DMS79 treated with DMSO at 0.1 percent for 48 hours (cell line): ENCODE measurements around the gene KRTAP12-1.
"Not testable (repeated sequence)": the region's sequence is repeated elsewhere in the genome, so short reads cannot be mapped to it uniquely, and the experiment has no call there.

ENCODE experiments used
- DNase-seq: peaks from one replicate; lab custom pipeline; 2025; lab: John Stamatoyannopoulos, UW

KRTAP12-1 gene

DNA sequence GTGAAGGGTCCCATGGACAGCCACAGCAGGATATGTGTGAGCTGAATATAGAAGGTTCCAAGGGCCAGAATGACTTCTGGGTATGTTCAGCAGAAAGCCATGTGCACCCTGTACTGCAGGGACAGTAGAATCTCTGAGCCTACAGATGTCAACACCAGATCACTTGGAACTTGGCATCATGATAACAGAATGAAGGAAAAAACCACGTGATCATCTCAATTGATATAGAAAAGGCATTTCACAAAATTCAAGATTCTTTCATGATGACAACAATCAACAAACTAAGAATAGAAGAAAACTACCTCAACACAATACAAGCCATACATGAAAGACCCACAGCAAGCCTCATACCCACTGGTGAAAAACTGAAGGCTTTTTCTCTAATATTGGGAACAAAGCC lies 14.4 kb downstream of the KRTAP12-1 start:
- no peak for DNase-seq

DNA sequence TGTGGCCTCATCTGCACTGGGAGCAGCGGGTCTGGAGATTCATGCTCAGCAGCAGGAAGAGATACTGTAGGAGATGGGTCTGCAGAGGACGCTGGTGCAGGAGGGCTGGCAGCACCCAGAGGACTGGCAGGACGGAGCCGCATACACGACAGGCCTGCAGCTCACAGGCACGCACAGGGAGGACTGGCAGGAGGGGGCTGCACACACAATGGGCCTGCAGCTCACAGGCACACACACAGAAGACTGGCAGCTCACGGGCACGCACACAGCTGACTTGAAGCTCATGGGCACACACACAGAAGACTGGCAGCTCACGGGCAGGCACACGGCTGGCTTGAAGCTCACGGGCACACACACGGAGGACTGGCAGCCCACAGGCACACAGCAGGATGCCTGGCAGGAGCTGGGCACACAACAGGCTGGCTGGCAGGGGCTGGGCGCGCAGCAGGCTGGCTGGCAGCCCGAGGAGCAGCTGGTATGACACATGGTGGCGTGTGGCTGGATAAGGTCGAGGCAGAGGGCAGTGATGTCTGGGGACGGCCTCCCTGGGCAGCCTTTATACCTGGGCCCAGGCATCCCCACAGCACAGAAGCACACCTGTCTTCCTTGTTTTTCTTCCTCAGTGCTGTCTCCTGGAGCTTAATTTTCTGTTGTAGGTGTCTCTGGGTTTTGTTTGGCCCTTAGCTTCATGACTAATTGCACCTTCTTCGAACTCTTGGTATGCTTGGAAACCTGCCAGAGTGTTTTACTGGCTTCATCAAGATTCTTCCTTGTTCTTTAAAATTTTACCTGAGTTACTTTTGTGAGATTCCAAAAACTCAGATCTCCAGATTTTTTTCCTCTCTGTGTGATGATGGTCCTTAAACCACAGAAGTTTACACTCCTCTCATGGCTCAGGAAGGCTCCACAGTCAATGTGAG lies 15.3 kb downstream of the KRTAP12-1 start, which contains the start of gene KRTAP12-2:
TSS of gene KRTAP12-2 (minus strand) at position 527 of the 920 bp plus-strand sequence. CDS start at position 486, 41 bp downstream.
- peak; percentile 79 for DNase-seq

DNA sequence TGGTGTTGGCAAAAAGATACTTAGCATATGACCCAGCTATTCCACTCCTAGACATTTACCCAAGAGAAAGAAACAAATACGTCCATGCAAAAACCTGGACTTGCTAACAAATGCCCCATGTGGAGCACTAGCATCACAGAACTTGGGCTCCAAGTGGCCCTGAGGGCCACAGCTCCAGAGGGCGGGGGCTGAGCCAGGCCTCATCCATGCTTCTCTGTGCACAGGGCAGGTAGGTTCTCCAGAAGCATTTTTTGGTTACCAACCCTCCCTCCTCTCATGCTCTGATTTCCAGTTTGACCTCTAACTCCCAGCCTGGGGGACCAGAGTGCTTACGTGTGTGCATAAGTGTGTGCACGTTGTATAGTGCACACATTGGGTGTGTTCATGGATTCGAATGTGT lies 17.3 kb downstream of the KRTAP12-1 start:
- no peak for DNase-seq

DNA sequence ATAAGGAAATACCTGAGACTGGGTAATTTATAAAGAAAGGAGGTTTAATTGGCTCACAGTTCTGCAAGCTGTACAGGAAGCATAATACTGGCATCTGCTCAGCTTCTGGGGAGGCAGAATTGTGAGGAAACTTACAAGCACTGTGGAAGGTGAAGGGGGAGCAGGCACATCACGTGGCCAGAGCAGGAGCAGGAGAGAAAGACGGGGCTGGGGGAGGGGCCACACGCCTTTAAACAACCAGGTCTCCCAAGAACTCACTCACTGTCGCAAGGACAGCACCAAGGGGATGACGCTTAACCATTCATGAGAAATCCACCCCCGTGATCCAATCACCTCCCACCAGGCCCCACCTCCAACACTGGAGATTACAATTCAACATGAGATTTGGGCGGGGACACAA lies 20.4 kb downstream of the KRTAP12-1 start:
- DNase-seq, result not testable (repeated sequence)

DNA sequence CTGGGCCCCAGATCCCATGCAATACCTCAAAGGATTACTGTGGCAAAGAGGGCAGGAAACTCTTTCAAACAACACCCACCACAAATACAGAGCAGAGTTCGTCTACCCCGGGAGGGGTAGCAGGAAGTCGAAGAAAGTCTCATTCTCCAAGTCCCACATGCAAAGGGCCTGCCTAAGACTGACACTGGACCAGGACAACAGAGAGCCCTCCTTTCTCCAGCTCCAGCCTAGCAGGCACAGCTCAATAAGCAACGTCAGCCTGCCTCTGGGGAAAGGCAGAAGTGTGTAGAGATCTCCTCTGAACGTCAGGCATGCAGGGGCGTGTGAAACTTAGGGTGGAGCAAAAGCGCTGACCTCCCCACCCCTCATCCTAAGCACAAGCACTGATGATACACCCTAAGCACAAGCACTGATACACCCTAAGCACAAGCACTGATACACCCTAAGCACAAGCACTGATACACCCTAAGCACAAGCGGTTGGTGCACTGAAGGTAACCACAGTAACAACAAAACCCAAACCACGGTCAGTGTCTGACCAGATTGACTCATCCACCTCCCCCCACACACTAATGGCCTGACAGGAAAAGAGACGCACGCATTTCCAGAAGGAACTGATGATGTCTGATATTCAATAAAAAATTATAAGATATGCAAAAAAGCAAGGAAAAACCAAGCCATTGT lies 22.9 kb downstream of the KRTAP12-1 start:
- DNase-seq, result no peak

DNA sequence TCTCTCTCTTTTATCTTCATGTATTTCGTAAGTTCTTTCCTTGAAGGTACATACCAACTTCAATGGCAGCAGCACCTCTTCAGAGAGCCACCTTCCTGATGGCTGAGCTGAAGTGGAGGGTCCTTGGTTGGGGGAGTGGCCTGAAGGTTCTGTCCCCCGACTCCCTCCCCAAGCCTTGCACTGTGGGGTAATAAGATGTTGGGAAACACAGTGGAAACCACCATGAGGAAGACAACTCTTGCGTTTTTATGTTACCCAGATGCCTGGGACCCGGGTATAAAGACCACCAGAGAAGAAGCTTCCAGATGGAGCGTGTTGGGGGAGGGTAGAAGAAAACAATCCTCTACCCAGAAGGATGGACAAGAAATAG lies 23.4 kb downstream of the KRTAP12-1 start:
- no peak for DNase-seq

DNA sequence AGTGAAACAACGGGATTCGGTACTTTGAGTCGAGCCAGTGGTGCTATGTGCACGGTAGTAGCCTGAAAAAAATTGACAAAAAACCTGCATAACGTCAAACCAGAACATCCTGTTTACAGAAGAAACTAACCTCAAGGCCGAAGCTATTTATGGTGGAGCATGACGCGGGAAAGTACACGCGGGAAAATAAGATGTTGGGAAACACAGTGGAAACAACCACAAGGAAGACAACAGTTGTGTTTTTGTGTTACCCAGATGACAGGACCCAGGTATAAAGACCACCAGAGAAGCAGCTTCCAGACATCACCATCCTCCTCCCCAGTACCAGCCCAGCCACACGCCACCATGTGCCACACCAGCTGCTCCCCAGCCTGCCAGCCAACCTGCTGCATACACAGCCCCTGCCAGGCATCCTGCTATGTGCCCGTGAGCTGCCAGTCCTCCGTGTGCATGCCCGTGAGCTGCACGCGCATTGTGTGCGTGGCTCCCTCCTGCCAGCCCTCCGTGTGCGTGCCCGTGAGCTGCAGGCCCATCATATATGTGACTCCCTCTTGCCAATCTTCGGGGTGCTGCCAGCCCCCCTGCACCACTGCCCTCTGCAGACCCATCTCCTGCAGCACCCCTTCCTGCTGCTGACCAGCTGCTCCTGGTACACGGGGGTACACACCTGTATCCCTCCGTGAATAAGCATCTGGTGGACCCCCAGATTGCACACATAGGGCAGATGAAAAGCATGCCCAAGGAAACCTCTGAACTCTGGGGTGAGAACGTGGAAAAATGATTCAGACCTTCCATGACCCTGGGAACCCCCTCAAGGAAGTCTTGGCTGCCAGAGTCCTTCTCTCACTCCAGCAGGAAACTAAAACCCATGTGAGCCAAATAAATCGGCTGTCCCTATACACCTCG lies 24.1 kb downstream of the KRTAP12-1 start, which contains the start of gene KRTAP12-3:
TSS of gene KRTAP12-3 (plus strand) at position 298 of the 906 bp plus-strand sequence. CDS start at position 346, 48 bp downstream.
- DNase-seq, result no peak

DNA sequence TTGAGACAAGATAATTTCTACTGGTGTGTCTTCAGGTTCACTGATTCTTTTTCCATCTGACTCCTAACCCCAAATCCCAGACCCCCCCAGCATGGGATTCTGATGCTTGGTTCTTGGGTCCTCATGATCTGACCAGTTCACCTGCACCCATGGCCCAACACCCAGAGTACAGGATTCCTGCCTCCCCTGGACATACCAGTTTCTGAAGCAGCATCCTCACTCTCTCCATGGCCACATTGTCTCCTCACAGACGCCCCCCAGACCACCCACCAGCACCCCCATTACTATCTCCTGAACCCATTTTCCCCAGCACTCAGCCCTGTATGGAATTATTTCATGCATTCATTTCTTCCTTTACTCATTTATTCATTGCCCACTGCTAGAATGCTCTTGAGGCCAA lies 25.1 kb downstream of the KRTAP12-1 start:
- no peak for DNase-seq

DNA sequence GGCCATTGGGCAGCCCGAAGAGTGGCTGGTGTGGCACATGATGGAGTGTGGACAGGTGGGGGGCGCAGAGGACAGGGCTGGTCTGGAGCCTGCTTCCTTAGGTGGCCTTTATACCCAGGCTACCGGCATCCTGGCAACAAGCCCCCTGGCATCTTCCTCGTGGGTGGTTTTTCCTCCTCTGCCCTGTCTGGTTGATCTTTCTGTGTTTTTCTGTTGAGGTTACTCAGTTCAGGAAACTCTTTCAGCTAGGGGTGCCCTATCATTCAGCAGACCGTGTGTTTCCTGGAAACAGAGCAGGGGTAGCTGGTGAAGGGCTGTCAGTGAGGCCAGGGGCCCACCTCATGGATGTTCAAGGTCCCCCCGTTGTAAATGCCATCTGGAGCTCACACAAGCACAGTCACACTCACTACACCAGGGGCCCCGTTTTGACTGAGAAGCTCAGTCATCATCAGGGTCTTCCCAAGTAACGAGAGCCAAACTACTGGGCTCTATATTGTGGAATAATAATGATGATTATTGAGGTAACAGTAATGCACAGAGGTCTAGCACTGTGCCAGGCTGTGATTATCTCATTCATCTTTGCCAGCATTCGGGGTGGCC lies 27.3 kb downstream of the KRTAP12-1 start, which contains the start of gene KRTAP12-4:
TSS of gene KRTAP12-4 (minus strand) at position 84 of the 600 bp plus-strand sequence. CDS start at position 39, 45 bp downstream.
- DNase-seq, result no peak

DNA sequence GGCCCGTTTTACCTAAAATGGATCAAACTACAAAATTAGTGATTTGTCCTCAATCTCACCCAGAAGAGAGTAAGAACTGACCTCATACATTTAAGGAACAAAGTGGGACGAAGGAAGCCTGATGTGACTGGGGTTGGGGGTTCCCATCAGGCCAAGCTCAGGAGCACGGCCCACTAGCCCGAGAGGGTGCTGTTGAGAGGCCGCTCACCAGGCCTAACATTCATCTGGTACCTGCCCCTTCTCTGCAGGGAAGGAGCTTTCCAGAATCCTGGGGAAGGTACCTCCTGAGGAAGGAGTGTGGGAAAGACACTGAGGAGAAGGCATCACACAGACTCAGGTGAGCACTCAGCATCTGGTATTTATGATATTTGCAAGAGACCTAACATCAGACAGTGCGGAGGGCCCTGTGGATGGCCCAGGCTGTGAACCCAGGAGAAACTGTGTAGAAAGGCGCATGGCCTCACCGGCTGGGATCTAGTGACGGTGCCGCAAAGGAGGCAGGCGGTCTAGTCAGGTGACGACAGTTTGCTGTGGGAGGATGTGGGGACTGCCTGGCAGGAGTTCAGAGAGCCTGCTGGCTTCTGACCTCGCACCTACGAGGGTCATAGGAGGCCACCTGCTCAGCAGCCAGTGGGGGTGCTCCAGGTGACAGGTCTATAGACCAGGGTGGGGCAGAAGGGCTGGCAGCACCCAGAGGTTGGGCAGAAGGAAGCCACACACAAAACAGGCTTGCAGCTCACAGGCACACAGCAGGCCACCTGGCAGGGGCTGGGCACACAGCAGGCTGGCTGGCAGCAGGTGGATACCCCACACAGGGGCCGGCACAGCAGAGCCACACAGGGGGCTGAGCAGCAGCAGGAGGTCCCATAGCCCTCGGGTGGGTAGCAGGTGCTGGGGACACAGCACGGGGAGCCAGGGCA lies 28.0 kb downstream of the KRTAP12-1 start:
- peak; percentile 7 for DNase-seq

DNA sequence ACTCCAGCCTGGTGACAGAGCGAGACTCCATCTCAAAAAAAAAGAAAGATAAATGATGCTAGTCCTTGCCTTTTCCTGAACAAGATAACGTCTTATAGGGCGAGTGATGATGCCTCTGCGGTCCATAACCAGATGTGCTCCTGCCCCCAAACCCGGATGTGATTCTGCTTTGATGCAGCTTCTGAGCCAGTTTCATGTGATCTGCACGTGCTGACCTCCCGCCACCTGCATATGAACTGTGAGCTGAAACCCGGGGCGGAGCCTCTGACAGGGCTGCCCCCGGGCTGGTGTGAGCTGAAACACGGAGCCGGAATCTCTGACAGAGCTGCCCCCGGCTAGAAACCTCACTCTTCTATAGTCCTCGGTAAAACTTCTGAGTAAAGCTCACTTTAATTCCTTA lies 28.8 kb downstream of the KRTAP12-1 start:
- DNase-seq, result no peak

DNA sequence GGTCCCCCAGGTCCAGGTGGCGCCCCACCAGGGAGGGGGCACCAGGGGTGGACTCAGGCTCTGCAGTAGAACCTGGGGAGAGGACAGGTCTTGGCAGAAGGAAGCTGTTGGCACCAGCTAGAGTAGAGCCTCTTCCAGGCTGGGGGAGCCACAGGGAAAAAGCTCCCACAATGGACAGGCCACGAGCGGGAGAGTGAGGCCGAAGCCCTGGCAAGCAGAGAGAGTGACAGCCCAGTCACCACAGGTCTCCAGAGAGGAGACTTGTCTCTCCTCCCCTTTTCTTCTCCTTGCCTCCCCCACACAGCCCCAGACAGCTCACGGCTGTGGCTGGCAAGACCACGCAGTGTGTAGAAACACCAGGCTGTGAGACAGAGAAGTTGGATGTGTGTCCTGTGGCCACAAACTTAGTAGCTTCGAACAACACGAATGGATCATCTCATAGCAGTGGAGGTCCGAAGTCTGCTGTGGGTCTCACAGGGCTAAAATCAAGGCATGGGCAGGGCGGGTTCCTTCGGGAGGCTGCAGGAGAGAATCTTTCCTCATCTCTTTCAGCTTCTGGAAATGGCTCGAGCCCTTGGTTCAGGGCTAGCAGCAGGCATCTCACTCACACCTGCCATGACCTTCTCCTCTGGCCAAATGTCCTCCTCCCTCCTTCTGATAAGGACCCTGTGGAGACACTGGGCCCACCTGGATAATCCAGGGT lies 30.8 kb downstream of the KRTAP12-1 start:
- DNase-seq, result no peak

DNA sequence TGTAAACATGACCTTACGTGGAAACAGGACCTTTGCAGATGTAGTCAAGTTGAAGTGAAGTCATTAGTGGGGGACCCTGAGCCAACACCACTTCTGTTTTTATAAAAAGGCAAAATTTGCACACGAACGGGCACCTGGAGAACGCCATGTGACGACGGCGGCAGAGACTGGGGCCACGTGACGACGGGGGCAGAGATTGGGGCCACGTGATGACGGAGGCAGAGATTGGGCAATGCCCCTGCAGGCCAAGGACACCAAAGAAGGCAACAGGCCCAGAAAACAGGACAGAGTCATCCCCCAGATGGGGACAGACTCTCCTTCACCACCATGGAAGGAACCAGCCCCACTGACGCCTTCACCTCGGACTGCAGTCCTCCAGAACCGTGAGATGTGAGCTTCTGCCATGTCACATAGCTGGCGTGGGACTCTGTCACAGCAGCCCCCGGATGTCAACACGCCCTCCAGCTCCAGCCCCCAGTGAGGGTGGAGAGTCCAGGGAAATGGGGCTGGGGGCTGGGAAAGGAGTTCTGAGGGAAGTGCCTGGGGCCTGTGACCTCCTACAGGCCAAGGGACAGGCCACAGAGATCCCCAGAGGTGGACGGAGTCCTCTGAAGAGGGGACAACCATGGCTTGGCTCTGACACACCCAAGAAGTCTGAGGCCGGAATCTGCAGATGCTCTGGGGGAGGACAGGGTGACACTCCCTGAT lies 31.5 kb downstream of the KRTAP12-1 start:
- DNase-seq, result no peak

DNA sequence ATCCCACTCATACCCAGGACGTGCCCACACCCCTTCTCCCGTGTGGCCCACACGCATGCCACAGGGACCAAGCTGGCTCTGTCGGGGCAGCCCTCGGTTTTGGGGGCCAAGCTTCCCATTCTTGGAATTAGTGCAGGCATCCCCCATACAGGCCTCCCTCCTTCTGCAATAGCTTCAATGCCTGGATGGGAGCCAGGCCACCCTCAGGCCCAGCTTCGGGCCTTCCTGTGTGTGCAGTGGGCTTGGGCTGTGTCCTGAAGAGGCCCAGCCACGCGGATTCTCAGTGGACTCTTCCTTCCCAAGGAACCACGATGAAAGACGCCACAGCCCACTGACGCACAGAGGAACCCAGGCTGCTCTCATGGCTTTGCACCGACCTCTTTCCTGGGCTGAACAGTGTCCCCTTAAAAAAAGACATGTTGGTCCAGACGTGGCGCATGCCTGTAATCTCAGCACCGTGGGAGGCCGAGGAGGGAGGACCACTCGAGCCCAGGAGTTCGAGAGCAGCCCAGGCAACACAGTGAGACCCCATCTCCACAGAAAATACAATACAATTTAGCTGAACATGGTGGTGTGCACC lies 32.4 kb downstream of the KRTAP12-1 start:
- DNase-seq, result no peak

DNA sequence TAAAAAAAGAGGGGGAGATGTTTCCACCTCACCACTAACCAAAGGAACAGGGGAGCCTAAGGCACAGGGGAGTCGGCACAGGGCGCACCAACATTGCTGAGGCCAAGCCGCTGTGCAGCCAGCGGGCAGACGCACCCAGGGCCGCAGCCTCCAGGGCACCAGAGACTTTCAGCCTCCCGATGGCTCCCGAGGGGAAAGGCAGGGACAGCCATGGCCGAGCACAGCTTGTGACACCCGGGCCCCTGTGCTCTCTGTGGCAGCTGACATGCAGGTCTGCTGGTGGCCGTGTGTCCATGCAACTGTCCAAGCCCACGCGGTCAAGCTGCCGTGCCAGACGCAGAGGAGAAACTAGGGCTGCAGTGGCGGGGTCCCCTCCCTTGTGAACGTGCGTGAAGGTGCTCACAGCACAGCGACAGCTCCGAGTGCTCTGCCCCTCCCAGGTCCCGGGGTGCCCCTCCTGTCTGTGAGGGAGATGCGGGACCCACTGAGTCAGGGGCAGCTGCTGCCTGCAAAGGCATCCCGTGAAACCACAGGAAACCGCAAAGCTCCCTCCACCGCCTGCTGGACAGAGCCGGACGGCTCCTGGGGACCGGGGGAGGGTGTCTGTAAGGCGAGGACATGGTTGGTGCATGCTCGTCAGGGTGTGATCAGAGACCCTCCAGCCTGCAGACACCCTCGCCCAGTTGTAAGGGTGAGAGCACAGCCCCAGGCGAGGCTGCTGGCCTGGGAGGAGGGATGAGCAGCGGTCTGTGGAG lies 33.2 kb downstream of the KRTAP12-1 start:
- DNase-seq, result no peak

DNA sequence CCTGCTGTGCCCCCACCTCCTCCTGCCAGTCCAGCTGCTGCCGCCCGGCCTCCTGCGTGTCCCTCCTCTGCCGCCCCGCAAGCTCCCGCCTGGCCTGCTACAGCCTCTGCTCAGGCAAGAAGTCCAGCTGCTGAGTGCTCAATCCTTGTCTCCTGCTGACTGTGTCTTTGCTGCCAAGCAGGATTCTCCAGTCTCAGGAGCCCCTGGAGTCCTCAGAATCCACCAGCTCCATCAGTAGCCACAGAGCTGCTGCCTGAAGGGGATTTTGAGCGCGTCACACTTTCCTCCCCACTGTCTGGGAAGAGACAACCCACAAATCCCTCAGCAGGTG lies 34.8 kb downstream of the KRTAP12-1 start:
- DNase-seq, result peak; percentile 48

DNA sequence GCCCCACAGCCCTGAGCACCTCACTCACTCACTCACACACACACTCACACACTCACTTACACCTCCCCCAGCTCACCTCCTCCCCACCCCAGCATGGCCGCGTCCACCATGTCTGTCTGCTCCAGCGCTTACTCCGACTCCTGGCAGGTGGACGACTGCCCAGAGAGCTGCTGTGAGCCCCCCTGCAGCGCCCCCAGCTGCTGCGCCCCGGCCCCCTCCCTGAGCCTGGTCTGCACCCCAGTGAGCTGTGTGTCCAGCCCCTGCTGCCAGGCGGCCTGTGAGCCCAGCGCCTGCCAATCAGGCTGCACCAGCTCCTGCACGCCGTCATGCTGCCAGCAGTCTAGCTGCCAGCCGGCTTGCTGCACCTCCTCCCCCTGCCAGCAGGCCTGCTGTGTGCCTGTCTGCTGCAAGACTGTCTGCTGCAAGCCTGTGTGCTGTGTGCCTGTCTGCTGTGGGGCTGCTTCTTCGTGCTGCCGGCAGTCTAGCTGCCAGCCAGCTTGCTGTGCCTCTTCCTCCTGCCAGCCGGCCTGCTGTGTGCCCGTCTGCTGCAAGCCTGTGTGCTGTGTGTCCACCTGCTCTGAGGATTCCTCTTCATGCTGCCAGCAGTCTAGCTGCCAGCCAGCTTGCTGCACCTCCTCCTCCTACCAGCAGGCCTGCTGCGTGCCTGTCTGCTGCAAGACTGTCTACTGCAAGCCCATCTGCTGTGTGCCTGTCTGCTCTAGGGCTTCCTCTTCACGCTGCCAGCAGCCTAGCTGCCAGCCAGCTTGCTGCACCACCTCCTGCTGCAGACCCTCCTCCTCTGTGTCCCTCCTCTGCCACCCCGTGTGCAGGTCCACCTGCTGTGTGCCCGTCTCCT lies 35.4 kb downstream of the KRTAP12-1 start, which contains the start of gene KRTAP10-11:
TSS of gene KRTAP10-11 (plus strand) at position 49 of the 856 bp plus-strand sequence. CDS start at position 94, 45 bp downstream.
- DNase-seq, result not testable (repeated sequence)
